Smooth muscle cell (in vitro differentiated cells): ENCODE data around the gene PABPN1L. TPM values are rescaled to one million over a fixed set of nuclear protein-coding genes. Genes with fewer than 3 reads are reported as not detected.

Experiments used
- DNase-seq: peaks from one replicate; lab custom pipeline; 2025; ENCODE audit not compliant: unreplicated experiment; lab: John Stamatoyannopoulos, UW
- H2AFZ ChIP-seq: fragments of 200-600 bp; sonication (generic); 2 replicates; pipeline ENCODE4 v1.6.0; 2016; ENCODE audit warnings: antibody characterized with exemption, low read depth, mild to moderate bottlenecking
- H3F3A ChIP-seq: fragments of 200-600 bp; sonication (generic); 2 replicates; pipeline ENCODE4 v1.6.0; 2017; ENCODE audit warnings: antibody characterized with exemption, low read depth
- H3K27ac ChIP-seq: fragments of 200-600 bp; sonication (generic); 2 replicates; pipeline ENCODE4 v1.5.1; 2016; ENCODE audit warnings: low read depth, mild to moderate bottlenecking
- H3K27me3 ChIP-seq: fragments of 200-600 bp; sonication (generic); 2 replicates; pipeline ENCODE4 v1.6.1; 2016; ENCODE audit warnings: low read depth, mild to moderate bottlenecking
- H3K36me3 ChIP-seq: fragments of 200-600 bp; sonication (generic); 2 replicates; pipeline ENCODE4 v1.5.1; 2016; ENCODE audit warnings: low read depth
- H3K4me1 ChIP-seq: fragments of 200-600 bp; sonication (generic); 2 replicates; pipeline ENCODE4 v1.5.1; 2016; ENCODE audit warnings: low read depth
- H3K4me2 ChIP-seq: fragments of 200-600 bp; sonication (generic); 2 replicates; pipeline ENCODE4 v1.6.0; 2016; ENCODE audit warnings: mild to moderate bottlenecking
- H3K4me3 ChIP-seq: fragments of 200-600 bp; sonication (generic); 2 replicates; pipeline ENCODE4 v1.5.1; 2016; ENCODE audit warnings: mild to moderate bottlenecking
- H3K79me2 ChIP-seq: fragments of 200-600 bp; sonication (generic); 2 replicates; pipeline ENCODE4 v1.6.0; 2016; ENCODE audit warnings: low read depth, mild to moderate bottlenecking
- H3K9ac ChIP-seq: fragments of 200-600 bp; sonication (generic); 2 replicates; pipeline ENCODE4 v1.6.0; 2016; ENCODE audit warnings: low read depth
- H3K9me3 ChIP-seq: fragments of 200-600 bp; sonication (generic); replicated peaks from 2 replicates; pipeline ENCODE4 v1.5.1; 2016; ENCODE audit warnings: low read depth
- H4K20me1 ChIP-seq: fragments of 200-600 bp; sonication (generic); 2 replicates; pipeline ENCODE4 v1.6.0; 2016; ENCODE audit warnings: low read depth
- WGBS: methylation state at CpG from one replicate; pipeline ENCODE4 v1.1.7; 2016; ENCODE audit warnings: low lambda C conversion rate; 5-methylcytosine and 5-hydroxymethylcytosine counted together
- polyA plus RNA-seq: library from polyadenylated mRNA; unstranded; fragments of >200 nt; fragmentation: Nextera tagmentation; extraction: Ambion mirVana; gene quantifications from 2 replicates; pipeline ENCODE4 v1.2.1, GENCODE V29; 2016
- total RNA-seq: library from RNA; depleted of rRNA; stranded (reverse); fragments of >200 nt; gene quantifications from 2 replicates; pipeline ENCODE4 v1.2.3, GENCODE V29; 2014
- TF ChIP-seq, protein P1 (sequence below): fragments of 200-600 bp; sonication (generic); IDR thresholded peaks from 2 replicates; pipeline ENCODE4 v1.5.1; 2017; ENCODE audit warnings: borderline replicate concordance, mild to moderate bottlenecking, antibody characterized with exemption; ENCODE audit not compliant: insufficient read depth, poor library complexity, severe bottlenecking

Gene PABPN1L
- total and polyA plus RNA-seq, 2 experiments from 2014 or later, result not detected

DNA sequence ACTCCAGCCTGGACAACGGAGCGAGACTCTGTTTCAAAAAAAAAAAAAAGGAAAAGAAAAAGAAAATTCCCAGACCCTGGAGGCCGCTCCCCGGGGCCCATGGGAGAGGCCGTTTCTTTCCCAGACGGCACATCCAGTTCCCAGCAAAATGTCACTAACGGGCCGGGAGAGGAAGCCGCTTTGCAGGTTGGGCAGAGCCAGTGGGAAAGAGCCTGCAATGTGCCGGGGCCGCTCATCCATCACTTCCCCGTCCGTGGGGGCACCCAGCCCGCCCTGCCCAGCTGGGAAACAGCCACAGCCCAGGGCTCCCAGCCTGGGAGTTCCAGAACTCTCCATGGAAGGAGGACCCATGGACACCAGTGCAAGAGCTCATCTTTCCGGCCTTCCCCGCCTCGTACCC, 41.8 kb upstream of the PABPN1L start:
- Histone ChIP-seq H3K27ac (no peak overlapping the region), H3K4me2 (no peak overlapping the region), H3F3A (no peaks in the 10 kb centered on the region), H3K9me3 (no peaks in the 10 kb centered on the region), H3K9ac (no peak overlapping the region), H3K4me1 (no peaks in the 10 kb centered on the region), H2AFZ (no peak overlapping the region), H3K79me2 (no peaks in the 10 kb centered on the region), H3K27me3 (no peaks in the 10 kb centered on the region), H3K36me3 (no peaks in the 10 kb centered on the region), H4K20me1 (no peaks in the 10 kb centered on the region), H3K4me3 (no peak overlapping the region)
- 95% methylated on average over 12 of the region's 17 CpGs for WGBS
- TF ChIP-seq, protein P1, sequence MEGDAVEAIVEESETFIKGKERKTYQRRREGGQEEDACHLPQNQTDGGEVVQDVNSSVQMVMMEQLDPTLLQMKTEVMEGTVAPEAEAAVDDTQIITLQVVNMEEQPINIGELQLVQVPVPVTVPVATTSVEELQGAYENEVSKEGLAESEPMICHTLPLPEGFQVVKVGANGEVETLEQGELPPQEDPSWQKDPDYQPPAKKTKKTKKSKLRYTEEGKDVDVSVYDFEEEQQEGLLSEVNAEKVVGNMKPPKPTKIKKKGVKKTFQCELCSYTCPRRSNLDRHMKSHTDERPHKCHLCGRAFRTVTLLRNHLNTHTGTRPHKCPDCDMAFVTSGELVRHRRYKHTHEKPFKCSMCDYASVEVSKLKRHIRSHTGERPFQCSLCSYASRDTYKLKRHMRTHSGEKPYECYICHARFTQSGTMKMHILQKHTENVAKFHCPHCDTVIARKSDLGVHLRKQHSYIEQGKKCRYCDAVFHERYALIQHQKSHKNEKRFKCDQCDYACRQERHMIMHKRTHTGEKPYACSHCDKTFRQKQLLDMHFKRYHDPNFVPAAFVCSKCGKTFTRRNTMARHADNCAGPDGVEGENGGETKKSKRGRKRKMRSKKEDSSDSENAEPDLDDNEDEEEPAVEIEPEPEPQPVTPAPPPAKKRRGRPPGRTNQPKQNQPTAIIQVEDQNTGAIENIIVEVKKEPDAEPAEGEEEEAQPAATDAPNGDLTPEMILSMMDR, result no peak
- DNase-seq, result no peak

DNA sequence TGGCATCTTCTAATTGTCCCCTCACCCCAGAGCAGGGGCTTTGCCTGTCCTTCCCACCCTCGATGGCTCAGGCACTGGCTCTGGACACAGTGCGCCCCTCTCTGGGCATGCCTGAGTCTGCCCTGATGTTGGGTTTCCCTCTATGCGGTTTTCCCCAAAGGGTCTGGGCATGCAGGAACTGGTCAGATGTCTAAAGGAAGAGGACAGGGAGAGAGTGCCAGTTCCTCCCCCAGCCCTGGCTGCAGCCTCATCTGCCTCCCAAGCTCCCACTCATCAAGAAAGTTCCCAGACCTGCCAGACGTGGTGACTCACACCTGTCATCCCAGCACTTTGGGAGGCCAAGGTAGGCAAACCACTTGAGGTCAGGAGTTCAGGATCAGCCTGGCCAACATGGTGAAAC, 41.3 kb upstream of the PABPN1L start:
- H3K36me3 ChIP-seq, result no peaks in the 10 kb centered on the region
- H4K20me1 ChIP-seq, result no peaks in the 10 kb centered on the region
- no peak overlapping the region for H2AFZ ChIP-seq
- TF ChIP-seq, protein P1, result no peak
- no peaks in the 10 kb centered on the region for H3F3A ChIP-seq
- 62% methylated on average over 4 of the region's 4 CpGs for WGBS
- H3K4me1 ChIP-seq, result no peaks in the 10 kb centered on the region
- H3K9ac ChIP-seq, result no peak overlapping the region
- no peaks in the 10 kb centered on the region for H3K79me2 ChIP-seq
- H3K9me3 ChIP-seq, result no peaks in the 10 kb centered on the region
- no peak overlapping the region for H3K27ac ChIP-seq
- no peak for DNase-seq
- no peak overlapping the region for H3K4me2 ChIP-seq
- no peak overlapping the region for H3K4me3 ChIP-seq
- H3K27me3 ChIP-seq, result no peaks in the 10 kb centered on the region

- no peaks in the 10 kb centered on the region for H3K79me2 ChIP-seq
- no peak for DNase-seq
- H3K36me3 ChIP-seq, result no peaks in the 10 kb centered on the region
- 91% methylated on average over 22 of the region's 22 CpGs for WGBS
- H3K4me1 ChIP-seq, result no peaks in the 10 kb centered on the region
- H3K27ac ChIP-seq, result no peak overlapping the region
- no peak overlapping the region for H3K9ac ChIP-seq
- H3K9me3 ChIP-seq, result no peaks in the 10 kb centered on the region
- no peak overlapping the region for H2AFZ ChIP-seq
- H3F3A ChIP-seq, result no peaks in the 10 kb centered on the region
- TF ChIP-seq, protein P1, result no peak
- no peaks in the 10 kb centered on the region for H4K20me1 ChIP-seq
- no peaks in the 10 kb centered on the region for H3K27me3 ChIP-seq
- no peak overlapping the region for H3K4me2 ChIP-seq
- no peak overlapping the region for H3K4me3 ChIP-seq
Measured at GRCh38 chr16:88906535-88907105, 40.2 kb upstream of the PABPN1L start.

DNA sequence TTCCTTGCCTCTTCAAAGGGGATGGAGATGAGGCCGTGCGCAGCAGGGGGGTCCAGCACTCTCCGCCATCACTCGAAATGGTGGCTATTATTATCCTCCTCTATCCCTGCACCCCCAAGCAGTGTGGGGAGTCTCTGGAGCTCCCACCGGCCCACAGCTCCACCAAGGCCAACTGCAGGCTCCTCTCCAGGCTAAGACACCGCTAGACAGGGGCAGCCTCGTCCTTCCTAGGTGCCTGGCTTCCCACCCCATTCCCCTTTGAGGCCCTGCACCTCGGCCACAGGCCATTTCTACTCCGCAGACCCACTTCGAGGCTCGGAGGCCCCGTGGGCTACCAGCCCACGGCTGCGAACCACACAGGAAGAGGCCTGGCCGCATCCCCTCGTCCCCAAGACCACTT, 39.6 kb upstream of the PABPN1L start:
- no peak overlapping the region for H3K4me3 ChIP-seq
- TF ChIP-seq, protein P1, result no peak
- no peak overlapping the region for H3K4me2 ChIP-seq
- no peaks in the 10 kb centered on the region for H3F3A ChIP-seq
- no peaks in the 10 kb centered on the region for H3K79me2 ChIP-seq
- H3K9ac ChIP-seq, result no peak overlapping the region
- 87% methylated on average over 16 of the region's 16 CpGs for WGBS
- DNase-seq, result no peak
- H3K27ac ChIP-seq, result no peak overlapping the region
- H2AFZ ChIP-seq, result no peak overlapping the region
- no peaks in the 10 kb centered on the region for H3K36me3 ChIP-seq
- H3K27me3 ChIP-seq, result no peaks in the 10 kb centered on the region
- H3K9me3 ChIP-seq, result no peaks in the 10 kb centered on the region
- H4K20me1 ChIP-seq, result no peaks in the 10 kb centered on the region
- H3K4me1 ChIP-seq, result no peaks in the 10 kb centered on the region
